Measurements from ENCODE around the gene ZNF426. TPM values are rescaled to one million over a fixed set of nuclear protein-coding genes. Genes with fewer than 3 reads are reported as not detected.

ZNF426 gene
- total and polyA plus RNA-seq, 7 experiments from 2014 or later, result 11.2 to 22.6 (median 15.8) TPM

- Histone ChIP-seq H3K9me3 (ENCODE audit: control insufficient read depth in 2 of 3, low read length in 3 of 3) (peaks cover 0 to 41% (median 8%) of the 10 kb centered on the region in 3 experiments), H3K27me3 (ENCODE audit: control insufficient read depth in 2 of 2, insufficient read depth in 2 of 2, low read length in 2 of 2) (no peaks in the 10 kb centered on the region), H3K4me1 (ENCODE audit: control insufficient read depth in 2 of 2, insufficient read depth in 2 of 2, low read length in 2 of 2) (no peaks in the 10 kb centered on the region), H3K27ac (ENCODE audit: low read depth, low read length) (no peak overlapping the region), H3K4me3 (ENCODE audit: low read length) (no peak overlapping the region), H3K36me3 (ENCODE audit: control insufficient read depth in 2 of 3, insufficient read depth in 3 of 3, low read length in 3 of 3) (no peaks in the 10 kb centered on the region)
- Mint-ChIP-seq H3K27ac (no peak overlapping the region), H3K27me3 (peaks cover 0 to 5% (median 0%) of the 10 kb centered on the region in 5 donors), H3K36me3 (peaks cover 3 to 29% (median 16%) of the 10 kb centered on the region in 5 donors), H3K4me3 (no peak overlapping the region), H3K9me3 (peaks cover 16 to 94% (median 52%) of the 10 kb centered on the region in 11 donors), H3K4me1 (peaks cover 0 to 3% (median 0%) of the 10 kb centered on the region in 7 donors)
- DNase-seq (no peak), ATAC-seq (no peak)
- intact Hi-C loops (cut with micrococcal nuclease), result no loop called here
- ChIA-PET POLR2A (interaction anchor here (0.6 kb wide), 1 partner anchor 255 kb away, joined by 3 read pairs; no protein-coding TSS in a partner anchor), CTCF (no interaction called here)
Measured at GRCh38 chr19:9507285-9507684, 31.2 kb downstream of the ZNF426 start.

- Histone ChIP-seq H3K36me3 (ENCODE audit: control insufficient read depth in 2 of 3, insufficient read depth in 3 of 3, low read length in 3 of 3) (no peaks in the 10 kb centered on the region), H3K4me1 (ENCODE audit: control insufficient read depth in 2 of 2, insufficient read depth in 2 of 2, low read length in 2 of 2) (no peaks in the 10 kb centered on the region), H3K4me3 (ENCODE audit: low read length) (no peak overlapping the region), H3K27me3 (ENCODE audit: control insufficient read depth in 2 of 2, insufficient read depth in 2 of 2, low read length in 2 of 2) (no peaks in the 10 kb centered on the region), H3K27ac (ENCODE audit: low read depth, low read length) (no peak overlapping the region), H3K9me3 (ENCODE audit: control insufficient read depth in 2 of 3, low read length in 3 of 3) (peaks cover 4 to 47% (median 4%) of the 10 kb centered on the region in 3 experiments)
- no peak overlapping the region for H3K4me3 Mint-ChIP-seq
- ATAC-seq, result no peak
- H3K36me3 Mint-ChIP-seq, result peaks cover 2 to 23% (median 5%) of the 10 kb centered on the region in 5 donors
- intact Hi-C loops (cut with micrococcal nuclease), result no loop called here
- H3K27me3 Mint-ChIP-seq, result peaks cover 0 to 16% (median 5%) of the 10 kb centered on the region in 5 donors
- H3K4me1 Mint-ChIP-seq, result peaks cover 0 to 3% (median 0%) of the 10 kb centered on the region in 7 donors
- POLR2A ChIA-PET, result no interaction called here
- CTCF ChIA-PET, result no interaction called here
- H3K9me3 Mint-ChIP-seq, result peaks cover 5 to 98% (median 64%) of the 10 kb centered on the region in 11 donors
- no peak for DNase-seq
- no peak overlapping the region for H3K27ac Mint-ChIP-seq
Measured at GRCh38 chr19:9500796-9501195, 37.6 kb downstream of the ZNF426 start.

- Mint-ChIP-seq H3K4me1 (peaks cover 0 to 3% (median 0%) of the 10 kb centered on the region in 7 donors), H3K36me3 (peaks cover 2 to 25% (median 5%) of the 10 kb centered on the region in 5 donors), H3K27me3 (peaks cover 0 to 22% (median 8%) of the 10 kb centered on the region in 5 donors), H3K9me3 (peaks cover 5 to 94% (median 53%) of the 10 kb centered on the region in 11 donors), H3K4me3 (peak within 1 kb of the TSS in 6 of 10 donors; percentile 8 to 72 (median 45)), H3K27ac (no peak within 1 kb of the TSS)
- intact Hi-C loops (cut with micrococcal nuclease), result no loop called here
- DNase-seq, result no peak
- H3K9me3 ChIP-seq (ENCODE audit: control insufficient read depth in 2 of 3, low read length in 3 of 3), result peaks cover 2 to 47% (median 4%) of the 10 kb centered on the region in 3 experiments
- CTCF ChIA-PET, result no interaction called here
- POLR2A ChIA-PET, result no interaction called here
- no peaks in the 10 kb centered on the region for H3K36me3 ChIP-seq (ENCODE audit: control insufficient read depth in 2 of 3, insufficient read depth in 3 of 3, low read length in 3 of 3)
- H3K4me1 ChIP-seq (ENCODE audit: control insufficient read depth in 2 of 2, insufficient read depth in 2 of 2, low read length in 2 of 2), result no peaks in the 10 kb centered on the region
- H3K27ac ChIP-seq (ENCODE audit: low read depth, low read length), result no peak within 1 kb of the TSS
- no peak within 1 kb of the TSS for H3K4me3 ChIP-seq (ENCODE audit: low read length)
- no peaks in the 10 kb centered on the region for H3K27me3 ChIP-seq (ENCODE audit: control insufficient read depth in 2 of 2, insufficient read depth in 2 of 2, low read length in 2 of 2)
- ATAC-seq, result no peak
Measured at GRCh38 chr19:9498183-9498902, 40.1 kb downstream of the ZNF426 start, which contains the start of gene ZNF560. TSS of gene ZNF560 (minus strand) at chr19:9498616. CDS start at chr19:9475313, 23,303 bp downstream.

- Histone ChIP-seq H3K36me3 (ENCODE audit: control insufficient read depth in 2 of 3, insufficient read depth in 3 of 3, low read length in 3 of 3) (no peaks in the 10 kb centered on the region), H3K27ac (ENCODE audit: low read depth, low read length) (no peak overlapping the region), H3K27me3 (ENCODE audit: control insufficient read depth in 2 of 2, insufficient read depth in 2 of 2, low read length in 2 of 2) (no peaks in the 10 kb centered on the region), H3K9me3 (ENCODE audit: control insufficient read depth in 2 of 3, low read length in 3 of 3) (peaks cover 0 to 40% (median 4%) of the 10 kb centered on the region in 3 experiments), H3K4me3 (ENCODE audit: low read length) (no peak overlapping the region), H3K4me1 (ENCODE audit: control insufficient read depth in 2 of 2, insufficient read depth in 2 of 2, low read length in 2 of 2) (no peaks in the 10 kb centered on the region)
- Mint-ChIP-seq H3K4me1 (peaks cover 0 to 3% (median 0%) of the 10 kb centered on the region in 7 donors), H3K9me3 (peaks cover 0 to 89% (median 44%) of the 10 kb centered on the region in 11 donors), H3K27ac (no peak overlapping the region), H3K27me3 (peaks cover 0 to 21% (median 8%) of the 10 kb centered on the region in 5 donors), H3K36me3 (peaks cover 0 to 29% (median 3%) of the 10 kb centered on the region in 5 donors), H3K4me3 (no peak overlapping the region)
- intact Hi-C loops (cut with micrococcal nuclease), result no loop called here
- ChIA-PET CTCF (no interaction called here), POLR2A (no interaction called here)
- DNase-seq (no peak), ATAC-seq (no peak)
Measured at GRCh38 chr19:9494096-9494495, 44.3 kb downstream of the ZNF426 start.

- DNase-seq (no peak), ATAC-seq (no peak)
- peaks cover 4 to 83% (median 44%) of the 10 kb centered on the region in 11 donors for H3K9me3 Mint-ChIP-seq
- H3K27me3 ChIP-seq (ENCODE audit: control insufficient read depth in 2 of 2, insufficient read depth in 2 of 2, low read length in 2 of 2), result no peaks in the 10 kb centered on the region
- no peak overlapping the region for H3K27ac Mint-ChIP-seq
- POLR2A ChIA-PET, result no interaction called here
- H3K36me3 ChIP-seq (ENCODE audit: control insufficient read depth in 2 of 3, insufficient read depth in 3 of 3, low read length in 3 of 3), result no peaks in the 10 kb centered on the region
- peaks cover 0 to 4% (median 0%) of the 10 kb centered on the region in 5 donors for H3K27me3 Mint-ChIP-seq
- CTCF ChIA-PET, result no interaction called here
- H3K27ac ChIP-seq (ENCODE audit: low read depth, low read length), result no peak overlapping the region
- H3K4me1 ChIP-seq (ENCODE audit: control insufficient read depth in 2 of 2, insufficient read depth in 2 of 2, low read length in 2 of 2), result no peaks in the 10 kb centered on the region
- peaks cover 6 to 37% (median 9%) of the 10 kb centered on the region in 3 experiments for H3K9me3 ChIP-seq (ENCODE audit: control insufficient read depth in 2 of 3, low read length in 3 of 3)
- H3K4me3 Mint-ChIP-seq, result no peak overlapping the region
- H3K4me3 ChIP-seq (ENCODE audit: low read length), result no peak overlapping the region
- no peaks in the 10 kb centered on the region for H3K4me1 Mint-ChIP-seq
- H3K36me3 Mint-ChIP-seq, result peaks cover 0 to 21% (median 4%) of the 10 kb centered on the region in 5 donors
- intact Hi-C loops (cut with micrococcal nuclease), result no loop called here
Measured at GRCh38 chr19:9487016-9487415, 51.4 kb downstream of the ZNF426 start.

GRCh38 chr19:9485140-9485539 lies 53.3 kb downstream of the ZNF426 start:
- intact Hi-C loops (cut with micrococcal nuclease), result no loop called here
- Mint-ChIP-seq H3K27ac (no peak overlapping the region), H3K36me3 (peaks cover 0 to 16% (median 5%) of the 10 kb centered on the region in 5 donors), H3K9me3 (peaks cover 4 to 83% (median 53%) of the 10 kb centered on the region in 11 donors), H3K4me3 (no peak overlapping the region), H3K4me1 (no peaks in the 10 kb centered on the region), H3K27me3 (no peaks in the 10 kb centered on the region)
- POLR2A ChIA-PET, result no interaction called here
- peaks cover 6 to 40% (median 9%) of the 10 kb centered on the region in 3 experiments for H3K9me3 ChIP-seq (ENCODE audit: control insufficient read depth in 2 of 3, low read length in 3 of 3)
- ATAC-seq (no peak), DNase-seq (no peak)
- CTCF ChIA-PET, result no interaction called here
- H3K27ac ChIP-seq (ENCODE audit: low read depth, low read length), result no peak overlapping the region
- no peaks in the 10 kb centered on the region for H3K4me1 ChIP-seq (ENCODE audit: control insufficient read depth in 2 of 2, insufficient read depth in 2 of 2, low read length in 2 of 2)
- no peak overlapping the region for H3K4me3 ChIP-seq (ENCODE audit: low read length)
- no peaks in the 10 kb centered on the region for H3K27me3 ChIP-seq (ENCODE audit: control insufficient read depth in 2 of 2, insufficient read depth in 2 of 2, low read length in 2 of 2)
- no peaks in the 10 kb centered on the region for H3K36me3 ChIP-seq (ENCODE audit: control insufficient read depth in 2 of 3, insufficient read depth in 3 of 3, low read length in 3 of 3)
